Left ventricle myocardium inferior (tissue), 1 donor: ENCODE data around the gene SLC41A1. TPM values are rescaled to one million over a fixed set of nuclear protein-coding genes. Genes with fewer than 3 reads are reported as not detected.
A peak's percentile ranks its signal among the peaks of the same experiment; 100 is the strongest.
"Not testable (repeated sequence)": the region's sequence is repeated elsewhere in the genome, so short reads cannot be mapped to it uniquely, and the experiment has no call there.

Experiments
- DNase-seq: peaks from one replicate; pipeline ENCODE4 v3.0.0-alpha.2; 2020
- H3K27ac ChIP-seq: fragments of 200-600 bp; replicated peaks from 2 replicates; pipeline ENCODE4 v1.8.0; 2021
- H3K27me3 ChIP-seq: fragments of 200-600 bp; 2 replicates; pipeline ENCODE4 v1.8.0; 2021; ENCODE audit warnings: low read depth
- H3K36me3 ChIP-seq: fragments of 200-600 bp; 2 replicates; pipeline ENCODE4 v1.8.0; 2021
- H3K4me1 ChIP-seq: fragments of 200-600 bp; 2 replicates; pipeline ENCODE4 v1.8.0; 2021
- H3K4me3 ChIP-seq: fragments of 200-600 bp; 2 replicates; pipeline ENCODE4 v1.8.0; 2021; ENCODE audit warnings: mild to moderate bottlenecking, moderate library complexity
- H3K9me3 ChIP-seq: fragments of 200-600 bp; replicated peaks from 2 replicates; pipeline ENCODE4 v1.8.0; 2021
- intact Hi-C: fragments of 100-400 bp; cut with micrococcal nuclease; formaldehyde crosslinking; loops from one replicate; pipeline ENCODE4 v1.11.0; 2022
- total RNA-seq: library from RNA; stranded (reverse); fragmentation: NEBNext Ultra II Directional; extraction: Animal tissue kit (Norgen Biotek cat#: 25700); gene quantifications from one replicate; pipeline ENCODE4 v1.2.1, GENCODE V29; 2021
- TF ChIP-seq, protein P1 (sequence below): fragments of 200-600 bp; IDR thresholded peaks from 2 replicates; pipeline ENCODE4 v1.8.0; 2021; ENCODE audit warnings: antibody characterized with exemption, mild to moderate bottlenecking, borderline replicate concordance
- donor health status: DM: no; HTN: yes; CAD: no; lungs with severe emphysema.

The SLC41A1 gene
- total RNA-seq, 1 donor from 2014 or later = 486 TPM

DNA sequence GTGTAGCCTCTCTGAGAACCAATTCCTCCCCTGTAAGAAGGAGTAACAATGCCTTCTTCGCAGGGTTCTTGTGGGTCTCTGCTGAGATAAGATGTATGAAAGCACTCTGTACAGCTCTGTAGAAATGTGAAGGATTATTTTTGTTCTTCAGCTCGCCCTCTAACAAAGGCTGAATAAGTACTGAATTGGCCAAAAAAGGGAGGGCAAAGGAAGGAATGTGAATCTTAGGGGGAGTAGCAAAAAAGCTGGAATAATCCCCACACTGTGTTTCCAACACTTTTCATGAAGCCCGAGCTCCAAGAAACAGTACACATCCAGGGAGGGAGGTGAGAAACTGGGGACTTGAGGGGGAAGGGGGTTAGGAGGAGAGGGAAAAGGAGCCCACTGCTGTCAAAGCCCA lies 14.0 kb upstream of the SLC41A1 start:
- intact Hi-C loops = no loop called here
- Histone ChIP-seq H3K36me3 (no peaks in the 10 kb centered on the region), H3K27ac (peak overlapping the region; percentile 77), H3K27me3 (no peaks in the 10 kb centered on the region), H3K4me3 (no peak overlapping the region), H3K4me1 (peaks cover 29% of the 10 kb centered on the region), H3K9me3 (no peaks in the 10 kb centered on the region)
- DNase-seq = no peak
- TF ChIP-seq, protein P1, sequence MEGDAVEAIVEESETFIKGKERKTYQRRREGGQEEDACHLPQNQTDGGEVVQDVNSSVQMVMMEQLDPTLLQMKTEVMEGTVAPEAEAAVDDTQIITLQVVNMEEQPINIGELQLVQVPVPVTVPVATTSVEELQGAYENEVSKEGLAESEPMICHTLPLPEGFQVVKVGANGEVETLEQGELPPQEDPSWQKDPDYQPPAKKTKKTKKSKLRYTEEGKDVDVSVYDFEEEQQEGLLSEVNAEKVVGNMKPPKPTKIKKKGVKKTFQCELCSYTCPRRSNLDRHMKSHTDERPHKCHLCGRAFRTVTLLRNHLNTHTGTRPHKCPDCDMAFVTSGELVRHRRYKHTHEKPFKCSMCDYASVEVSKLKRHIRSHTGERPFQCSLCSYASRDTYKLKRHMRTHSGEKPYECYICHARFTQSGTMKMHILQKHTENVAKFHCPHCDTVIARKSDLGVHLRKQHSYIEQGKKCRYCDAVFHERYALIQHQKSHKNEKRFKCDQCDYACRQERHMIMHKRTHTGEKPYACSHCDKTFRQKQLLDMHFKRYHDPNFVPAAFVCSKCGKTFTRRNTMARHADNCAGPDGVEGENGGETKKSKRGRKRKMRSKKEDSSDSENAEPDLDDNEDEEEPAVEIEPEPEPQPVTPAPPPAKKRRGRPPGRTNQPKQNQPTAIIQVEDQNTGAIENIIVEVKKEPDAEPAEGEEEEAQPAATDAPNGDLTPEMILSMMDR = no peak

DNA sequence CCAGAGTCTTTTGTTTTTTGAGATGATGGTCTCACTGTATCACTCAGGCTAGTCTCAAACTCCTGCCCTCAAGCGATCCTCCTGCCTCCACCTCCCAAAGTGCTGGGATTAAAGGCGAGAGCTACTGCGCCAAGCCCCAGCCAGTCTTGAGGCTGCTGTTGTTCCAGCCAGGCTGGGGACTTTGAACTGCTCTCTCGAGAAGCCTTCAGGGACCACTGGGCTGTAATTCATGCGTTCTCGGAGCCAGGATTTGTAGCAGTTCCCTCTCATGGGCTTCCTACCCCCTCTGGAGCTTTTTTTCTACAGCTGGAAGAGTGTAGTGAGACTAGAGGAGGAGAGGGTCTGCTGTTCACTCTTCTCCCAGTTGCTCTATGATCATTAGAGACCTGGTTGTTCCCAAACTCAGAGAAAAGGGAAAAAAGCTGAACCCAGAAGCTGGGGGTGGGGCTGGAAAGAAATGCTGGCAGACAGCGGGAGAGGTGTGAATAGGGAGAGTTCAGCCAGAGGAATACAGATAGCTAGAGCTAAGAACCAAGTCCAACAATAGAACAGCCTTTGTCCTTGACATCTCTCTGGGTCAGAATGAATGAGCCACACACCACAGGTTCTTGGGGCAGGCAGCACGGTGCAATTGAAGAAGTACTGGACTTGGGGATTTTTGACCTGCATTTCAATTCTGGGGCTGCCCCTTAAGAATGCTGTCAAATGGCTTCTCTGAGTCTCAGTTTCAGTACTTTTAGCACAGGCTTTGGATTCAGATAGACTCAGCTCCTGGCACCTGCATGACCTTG lies 13.2 kb upstream of the SLC41A1 start:
- H3K9me3 ChIP-seq = no peaks in the 10 kb centered on the region
- peaks cover 27% of the 10 kb centered on the region for H3K4me1 ChIP-seq
- no peak for DNase-seq
- H3K27ac ChIP-seq = peak overlapping the region; percentile 77
- no peaks in the 10 kb centered on the region for H3K27me3 ChIP-seq
- TF ChIP-seq, protein P1 = no peak
- intact Hi-C loops = no loop called here
- H3K4me3 ChIP-seq = no peak overlapping the region
- H3K36me3 ChIP-seq = no peaks in the 10 kb centered on the region

DNA sequence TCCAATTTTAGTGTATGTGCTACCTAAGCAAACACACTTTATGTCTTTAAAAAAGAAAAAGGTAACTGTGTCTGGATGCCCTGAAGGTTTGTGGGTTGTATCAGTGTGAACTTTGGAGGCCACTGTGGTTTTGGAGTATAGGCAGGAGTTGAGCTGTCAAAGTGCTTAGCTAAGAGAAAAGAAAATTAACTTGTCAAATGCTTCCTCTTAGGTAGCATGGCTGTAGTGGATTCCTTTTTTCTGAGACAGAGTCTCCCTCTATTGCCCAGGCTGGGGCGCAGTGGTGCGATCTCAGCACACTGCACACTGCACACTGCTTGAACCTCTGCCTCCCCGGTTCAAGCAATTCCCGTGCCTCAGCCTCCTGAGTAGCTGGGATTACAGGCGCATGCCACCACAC lies 11.2 kb upstream of the SLC41A1 start:
- no peak for DNase-seq
- TF ChIP-seq, protein P1 = no peak
- H3K27me3 ChIP-seq = no peaks in the 10 kb centered on the region
- peaks cover 27% of the 10 kb centered on the region for H3K4me1 ChIP-seq
- H3K27ac ChIP-seq = no peak overlapping the region
- no peak overlapping the region for H3K4me3 ChIP-seq
- intact Hi-C loops = no loop called here
- H3K36me3 ChIP-seq = no peaks in the 10 kb centered on the region
- H3K9me3 ChIP-seq = no peaks in the 10 kb centered on the region

DNA sequence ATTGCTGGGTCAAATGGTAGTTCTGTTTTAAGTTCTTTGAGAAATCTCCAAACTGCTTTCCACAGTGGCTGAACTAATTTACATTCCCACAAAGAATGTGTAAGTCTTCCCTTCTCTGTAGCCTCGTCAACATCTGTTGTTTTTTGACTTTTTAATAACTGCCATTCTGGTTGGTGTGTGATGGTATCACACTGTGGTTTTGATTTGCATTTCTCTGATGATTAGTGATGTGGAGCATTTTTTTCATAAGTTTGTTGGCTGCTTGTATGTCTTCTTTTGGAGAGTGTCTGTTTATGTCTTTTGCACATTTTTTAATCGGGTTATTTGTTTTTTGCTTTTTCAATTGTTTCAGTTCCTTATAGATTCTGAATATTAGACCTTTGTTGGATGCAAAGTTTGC lies 10.3 kb upstream of the SLC41A1 start:
- intact Hi-C loops = not testable (repeated sequence)

DNA sequence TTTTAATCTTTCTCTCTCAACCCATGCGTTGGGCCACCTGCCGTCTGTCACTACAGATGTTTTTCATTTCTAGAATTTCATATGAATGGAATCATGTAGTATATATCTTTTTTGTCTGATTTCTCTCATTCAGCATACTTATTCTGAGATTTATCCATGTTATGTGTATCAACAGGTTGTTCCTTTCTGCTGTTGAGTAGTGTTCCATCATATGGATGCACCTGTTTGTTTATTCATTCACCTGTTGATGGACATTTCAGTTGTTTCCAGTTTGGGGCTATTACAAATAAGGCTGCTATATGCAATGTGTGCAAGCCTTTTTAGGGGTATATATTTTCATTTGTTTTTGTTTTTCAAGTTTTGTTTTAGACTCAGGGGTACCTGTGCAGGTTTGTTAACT lies 9.4 kb upstream of the SLC41A1 start:
- no peaks in the 10 kb centered on the region for H3K36me3 ChIP-seq

More for the DNA sequence above, 10.3 kb upstream of the SLC41A1 start:
- not testable (repeated sequence) for H3K9me3 ChIP-seq, H3K36me3 ChIP-seq, H3K27me3 ChIP-seq, H3K4me3 ChIP-seq, H3K27ac ChIP-seq, DNase-seq
- peaks cover 26% of the 10 kb centered on the region for H3K4me1 ChIP-seq

DNA sequence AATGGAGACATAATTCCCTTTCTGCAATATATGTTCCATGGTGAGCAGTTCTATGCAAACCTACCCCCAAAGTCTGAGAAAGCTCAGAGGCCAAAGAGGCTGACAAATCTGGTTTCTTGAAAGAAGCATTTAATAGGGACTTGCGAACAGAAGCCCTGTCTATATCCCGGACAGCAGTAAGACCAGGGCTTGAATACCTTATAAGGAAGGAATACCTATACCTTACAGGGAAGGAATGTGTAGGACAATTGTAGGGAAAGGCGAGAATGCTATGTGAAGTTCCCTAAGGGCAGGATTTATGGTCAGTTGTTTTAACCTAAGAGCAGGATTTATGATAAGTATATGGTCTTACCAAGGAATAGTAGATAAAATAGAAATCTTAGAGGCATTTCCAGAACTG lies 5.0 kb upstream of the SLC41A1 start:
- Histone ChIP-seq H3K4me1 (peaks cover 24% of the 10 kb centered on the region), H3K27ac (no peak overlapping the region), H3K36me3 (no peaks in the 10 kb centered on the region), H3K4me3 (no peak overlapping the region), H3K9me3 (no peaks in the 10 kb centered on the region), H3K27me3 (no peaks in the 10 kb centered on the region)
- intact Hi-C loops = no loop called here
- TF ChIP-seq, protein P1 = no peak
- no peak for DNase-seq

More for the DNA sequence above, 9.4 kb upstream of the SLC41A1 start:
- H3K27me3 ChIP-seq = no peaks in the 10 kb centered on the region
- TF ChIP-seq, protein P1 = no peak
- intact Hi-C loops = no loop called here
- H3K9me3 ChIP-seq = no peaks in the 10 kb centered on the region
- no peak for DNase-seq
- H3K4me1 ChIP-seq = peaks cover 20% of the 10 kb centered on the region
- H3K27ac ChIP-seq = no peak overlapping the region
- H3K4me3 ChIP-seq = no peak overlapping the region
